SK-N-SH (cell line): ENCODE data around the gene CYP46A1.

Experiments used
- EP300 ChIP-seq, 2 experiments: IDR thresholded peaks; 2 replicates each; pipeline versions ENCODE4 v1.4.0 to v1.6.1; 2012; ENCODE audit warnings: borderline replicate concordance in 1 of 2, low read depth in 1 of 2, low read length in 1 of 2
- FOSL2 ChIP-seq: IDR thresholded peaks from 2 replicates; pipeline ENCODE4 v1.4.0; 2012; ENCODE audit warnings: low read depth, mild to moderate bottlenecking, moderate library complexity, borderline replicate concordance
- FOXM1 ChIP-seq: IDR thresholded peaks from 2 replicates; pipeline ENCODE4 v1.4.0; 2012; ENCODE audit warnings: low read depth, mild to moderate bottlenecking
- GABPA ChIP-seq: IDR thresholded peaks from 2 replicates; pipeline ENCODE4 v1.4.0; 2012; ENCODE audit warnings: low read depth, mild to moderate bottlenecking
- GATA2 ChIP-seq: sonication (generic); formaldehyde crosslinking; IDR thresholded peaks from 2 replicates; pipeline ENCODE4 v1.5.0; 2020; ENCODE audit warnings: mild to moderate bottlenecking, missing genetic modification reagents
- JUND ChIP-seq: IDR thresholded peaks from 2 replicates; pipeline ENCODE4 v1.4.0; 2012
- MXI1 ChIP-seq: IDR thresholded peaks from 2 replicates; pipeline ENCODE4 v1.6.1; 2012; ENCODE audit warnings: mild to moderate bottlenecking, low read depth, low read length, improper control_type of control experiment
- NFIC ChIP-seq: IDR thresholded peaks from 2 replicates; pipeline ENCODE4 v1.4.0; 2012; ENCODE audit warnings: borderline replicate concordance
- POLR2AphosphoS5 ChIP-seq: IDR thresholded peaks from 2 replicates; pipeline ENCODE4 v1.6.1; 2012; ENCODE audit warnings: low read depth, low read length
- RCOR1 ChIP-seq: fragments of 150-350 bp; IDR thresholded peaks from 2 replicates; pipeline ENCODE4 v1.6.1; 2017; ENCODE audit warnings: antibody characterized with exemption, low read length
- RXRA ChIP-seq: IDR thresholded peaks from 2 replicates; pipeline ENCODE4 v1.4.0; 2012; ENCODE audit warnings: low read depth, mild to moderate bottlenecking, borderline replicate concordance
- TAF1 ChIP-seq: IDR thresholded peaks from 2 replicates; pipeline ENCODE4 v1.6.1; 2012; ENCODE audit warnings: low read depth, mild to moderate bottlenecking, low read length, moderate library complexity, borderline replicate concordance
- TF ChIP-seq, protein P1 (sequence below): fragments of 200-600 bp; sonication (generic); IDR thresholded peaks from 2 replicates; pipeline ENCODE4 v1.6.1; 2017; ENCODE audit warnings: antibody characterized with exemption, mild to moderate bottlenecking, moderate library complexity
- TF ChIP-seq, protein P2 (sequence below): fragments of 150-350 bp; IDR thresholded peaks from 2 replicates; pipeline ENCODE4 v1.6.1; 2017; ENCODE audit warnings: antibody characterized with exemption, low read length, low read depth, borderline replicate concordance

DNA sequence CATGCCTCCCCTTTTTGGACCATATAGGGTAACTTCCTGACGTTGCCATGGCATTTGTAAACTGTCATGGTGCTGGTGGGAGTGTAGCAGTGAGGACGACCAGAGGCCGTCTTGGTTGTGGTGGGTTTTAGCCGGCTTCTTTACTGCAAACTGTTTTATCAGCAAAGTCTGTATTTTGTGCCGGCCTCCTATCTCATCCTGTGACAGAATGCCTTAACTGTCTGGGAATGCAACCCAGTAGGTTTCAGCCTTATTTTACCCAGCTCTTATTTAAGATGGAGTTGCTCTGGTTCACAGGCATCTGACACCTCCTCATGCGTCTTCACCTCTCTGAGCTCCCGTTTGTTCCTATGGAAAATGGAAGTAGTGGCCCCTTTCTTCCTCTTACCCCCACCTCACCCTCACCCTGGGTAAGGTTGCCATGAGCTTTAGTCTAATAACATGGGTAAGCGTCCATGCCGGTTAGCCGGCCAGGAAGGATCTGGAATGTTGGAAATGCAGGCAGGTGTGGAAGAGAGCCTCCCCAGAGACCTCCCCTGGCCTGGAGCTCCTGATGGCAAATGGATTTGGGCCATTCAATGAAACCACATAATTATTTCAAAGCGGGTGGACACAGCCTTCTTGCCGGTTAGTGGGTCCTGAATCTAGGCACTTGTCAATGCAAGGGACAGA is 20.6 kb upstream of the CYP46A1 start:
- no peak for TF ChIP-seq FOSL2
- TF ChIP-seq GABPA: no peak
- no peak for TF ChIP-seq EP300 (IDR thresholded peaks at IDR 0.05; ENCODE audit: borderline replicate concordance in 1 of 2, low read depth in 1 of 2, low read length in 1 of 2)
- no peak for TF ChIP-seq TAF1
- TF ChIP-seq, protein P1, sequence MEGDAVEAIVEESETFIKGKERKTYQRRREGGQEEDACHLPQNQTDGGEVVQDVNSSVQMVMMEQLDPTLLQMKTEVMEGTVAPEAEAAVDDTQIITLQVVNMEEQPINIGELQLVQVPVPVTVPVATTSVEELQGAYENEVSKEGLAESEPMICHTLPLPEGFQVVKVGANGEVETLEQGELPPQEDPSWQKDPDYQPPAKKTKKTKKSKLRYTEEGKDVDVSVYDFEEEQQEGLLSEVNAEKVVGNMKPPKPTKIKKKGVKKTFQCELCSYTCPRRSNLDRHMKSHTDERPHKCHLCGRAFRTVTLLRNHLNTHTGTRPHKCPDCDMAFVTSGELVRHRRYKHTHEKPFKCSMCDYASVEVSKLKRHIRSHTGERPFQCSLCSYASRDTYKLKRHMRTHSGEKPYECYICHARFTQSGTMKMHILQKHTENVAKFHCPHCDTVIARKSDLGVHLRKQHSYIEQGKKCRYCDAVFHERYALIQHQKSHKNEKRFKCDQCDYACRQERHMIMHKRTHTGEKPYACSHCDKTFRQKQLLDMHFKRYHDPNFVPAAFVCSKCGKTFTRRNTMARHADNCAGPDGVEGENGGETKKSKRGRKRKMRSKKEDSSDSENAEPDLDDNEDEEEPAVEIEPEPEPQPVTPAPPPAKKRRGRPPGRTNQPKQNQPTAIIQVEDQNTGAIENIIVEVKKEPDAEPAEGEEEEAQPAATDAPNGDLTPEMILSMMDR: no peak
- no peak for TF ChIP-seq RCOR1
- TF ChIP-seq JUND: no peak
- TF ChIP-seq, protein P2, sequence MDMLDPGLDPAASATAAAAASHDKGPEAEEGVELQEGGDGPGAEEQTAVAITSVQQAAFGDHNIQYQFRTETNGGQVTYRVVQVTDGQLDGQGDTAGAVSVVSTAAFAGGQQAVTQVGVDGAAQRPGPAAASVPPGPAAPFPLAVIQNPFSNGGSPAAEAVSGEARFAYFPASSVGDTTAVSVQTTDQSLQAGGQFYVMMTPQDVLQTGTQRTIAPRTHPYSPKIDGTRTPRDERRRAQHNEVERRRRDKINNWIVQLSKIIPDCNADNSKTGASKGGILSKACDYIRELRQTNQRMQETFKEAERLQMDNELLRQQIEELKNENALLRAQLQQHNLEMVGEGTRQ: no peak
- TF ChIP-seq FOXM1: no peak
- TF ChIP-seq RXRA: no peak
- no peak for TF ChIP-seq NFIC
- TF ChIP-seq POLR2AphosphoS5: no peak
- TF ChIP-seq MXI1: no peak
- no peak for TF ChIP-seq GATA2
